ENCODE measurements around the gene PLAAT1. TPM values are rescaled to one million over a fixed set of nuclear protein-coding genes. Genes with fewer than 3 reads are reported as not detected.

Gene PLAAT1
- total RNA-seq, 1 experiment from 2014 or later = 29.3 TPM

- no peak for DNase-seq (ENCODE audit: low spot score)
Measured at GRCh38 chr3:193253986-193254660, 13.1 kb downstream of the PLAAT1 start.

- DNase-seq (ENCODE audit: low spot score) = no peak
Measured at GRCh38 chr3:193261970-193262369, 20.9 kb downstream of the PLAAT1 start.

- DNase-seq (ENCODE audit: low spot score) = no peak
Measured at GRCh38 chr3:193262707-193263106, 21.7 kb downstream of the PLAAT1 start.

GRCh38 chr3:193269343-193270028 lies 28.5 kb downstream of the PLAAT1 start:
- no peak for DNase-seq (ENCODE audit: low spot score)

GRCh38 chr3:193270451-193270850 lies 29.4 kb downstream of the PLAAT1 start:
- DNase-seq (ENCODE audit: low spot score) = no peak

- no peak for DNase-seq (ENCODE audit: low spot score)
Measured at GRCh38 chr3:193271101-193271840, 30.2 kb downstream of the PLAAT1 start.

- DNase-seq (ENCODE audit: low spot score) = peak; percentile 32
Measured at GRCh38 chr3:193292386-193292785, 51.4 kb downstream of the PLAAT1 start.

GRCh38 chr3:193295985-193296384 lies 55.0 kb downstream of the PLAAT1 start:
- DNase-seq (ENCODE audit: low spot score) = no peak

- DNase-seq (ENCODE audit: low spot score) = peak; percentile 95
Measured at GRCh38 chr3:193297421-193297820, 56.4 kb downstream of the PLAAT1 start.

- peak; percentile 94 for DNase-seq (ENCODE audit: low spot score)
Measured at GRCh38 chr3:193301433-193301832, 60.4 kb downstream of the PLAAT1 start.

- DNase-seq (ENCODE audit: low spot score) = no peak
Measured at GRCh38 chr3:193305356-193305755, 64.3 kb downstream of the PLAAT1 start.

GRCh38 chr3:193310914-193311723 lies 70.1 kb downstream of the PLAAT1 start:
- no peak for DNase-seq (ENCODE audit: low spot score)

- no peak for DNase-seq (ENCODE audit: low spot score)
Measured at GRCh38 chr3:193313061-193313958, 72.3 kb downstream of the PLAAT1 start.

GRCh38 chr3:193314161-193314560 lies 73.1 kb downstream of the PLAAT1 start:
- no peak for DNase-seq (ENCODE audit: low spot score)

- no peak for DNase-seq (ENCODE audit: low spot score)
Measured at GRCh38 chr3:193317682-193318300, 76.8 kb downstream of the PLAAT1 start.

Other genes starting within 250 kb of the PLAAT1 start
- gene ATP13A5, start 137.5 kb downstream of the PLAAT1 start, total RNA-seq (2014; rRNA removed; shearing (Covaris generic)) = not detected in 2 replicates

Data from A172 (cell line).